Fibroblast of pulmonary artery (primary cell): ENCODE measurements around the gene MEGF6.
A peak's percentile ranks its signal among the peaks of the same experiment; 100 is the strongest.

Experiments
- DNase-seq: peaks from one replicate; pipeline ENCODE4 v3.0.0-alpha.2; 2010; ENCODE audit warnings: low read depth
- H3K4me3 ChIP-seq: replicated peaks from 2 replicates; pipeline ENCODE4 v1.5.1; 2011; ENCODE audit warnings: low read depth, mild to moderate bottlenecking, control low read depth, low read length, moderate library complexity
- TF ChIP-seq, protein P1 (sequence below): IDR thresholded peaks from 2 replicates; pipeline ENCODE4 v1.5.1; 2011; ENCODE audit warnings: mild to moderate bottlenecking, control low read depth, low read length, inconsistent platforms; ENCODE audit errors: missing control alignments

Gene MEGF6

DNA sequence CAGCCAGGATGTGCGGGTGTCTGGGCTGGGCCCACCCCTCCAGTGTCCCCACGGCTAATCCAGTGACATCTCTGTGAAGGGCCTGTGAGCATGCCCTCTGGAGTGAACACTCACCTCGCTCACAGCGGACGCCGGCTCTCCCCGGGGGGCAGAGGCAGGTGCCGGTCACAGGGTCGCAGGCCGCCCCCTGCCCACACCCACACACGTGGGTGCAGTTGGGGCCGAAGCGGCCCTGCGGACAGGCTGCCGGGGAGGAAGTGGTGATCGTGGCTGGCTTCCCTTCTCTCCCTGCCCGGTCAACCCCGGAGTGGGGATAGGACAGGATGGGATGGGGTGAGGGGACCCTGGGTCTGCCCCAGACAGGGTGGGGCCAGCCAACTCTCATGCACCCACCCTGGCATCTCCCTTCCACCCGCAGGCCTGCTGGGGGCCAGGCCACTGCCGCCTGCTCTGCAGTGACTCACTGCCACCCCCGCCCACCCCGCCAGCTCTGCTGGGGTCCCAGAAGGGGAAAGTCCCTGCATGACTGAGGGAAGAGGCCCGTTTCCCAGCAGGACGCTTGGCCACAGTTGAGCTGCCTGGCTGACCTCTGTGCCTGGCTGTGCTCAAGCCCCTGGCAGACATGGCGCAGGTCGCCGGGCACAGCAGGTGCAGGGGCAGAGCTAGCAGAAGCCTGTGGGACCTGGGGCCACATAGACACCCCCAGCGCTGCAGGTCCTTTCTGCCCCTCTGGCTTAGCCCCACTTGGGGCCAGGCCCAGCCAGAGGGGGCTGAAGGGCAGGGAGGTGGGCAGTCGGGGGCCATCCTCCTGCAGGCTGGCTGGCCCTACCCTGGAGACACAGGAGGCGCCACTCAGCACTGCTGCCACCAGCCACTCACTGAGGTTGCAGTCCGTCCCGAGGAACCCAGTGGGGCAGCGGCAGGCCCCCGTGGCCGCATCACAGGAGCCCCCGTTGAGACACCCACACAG lies 115.2 kb downstream of the MEGF6 start:
- H3K4me3 ChIP-seq: no peak overlapping the region
- DNase-seq: no peak
- TF ChIP-seq, protein P1, sequence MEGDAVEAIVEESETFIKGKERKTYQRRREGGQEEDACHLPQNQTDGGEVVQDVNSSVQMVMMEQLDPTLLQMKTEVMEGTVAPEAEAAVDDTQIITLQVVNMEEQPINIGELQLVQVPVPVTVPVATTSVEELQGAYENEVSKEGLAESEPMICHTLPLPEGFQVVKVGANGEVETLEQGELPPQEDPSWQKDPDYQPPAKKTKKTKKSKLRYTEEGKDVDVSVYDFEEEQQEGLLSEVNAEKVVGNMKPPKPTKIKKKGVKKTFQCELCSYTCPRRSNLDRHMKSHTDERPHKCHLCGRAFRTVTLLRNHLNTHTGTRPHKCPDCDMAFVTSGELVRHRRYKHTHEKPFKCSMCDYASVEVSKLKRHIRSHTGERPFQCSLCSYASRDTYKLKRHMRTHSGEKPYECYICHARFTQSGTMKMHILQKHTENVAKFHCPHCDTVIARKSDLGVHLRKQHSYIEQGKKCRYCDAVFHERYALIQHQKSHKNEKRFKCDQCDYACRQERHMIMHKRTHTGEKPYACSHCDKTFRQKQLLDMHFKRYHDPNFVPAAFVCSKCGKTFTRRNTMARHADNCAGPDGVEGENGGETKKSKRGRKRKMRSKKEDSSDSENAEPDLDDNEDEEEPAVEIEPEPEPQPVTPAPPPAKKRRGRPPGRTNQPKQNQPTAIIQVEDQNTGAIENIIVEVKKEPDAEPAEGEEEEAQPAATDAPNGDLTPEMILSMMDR: no peak

DNA sequence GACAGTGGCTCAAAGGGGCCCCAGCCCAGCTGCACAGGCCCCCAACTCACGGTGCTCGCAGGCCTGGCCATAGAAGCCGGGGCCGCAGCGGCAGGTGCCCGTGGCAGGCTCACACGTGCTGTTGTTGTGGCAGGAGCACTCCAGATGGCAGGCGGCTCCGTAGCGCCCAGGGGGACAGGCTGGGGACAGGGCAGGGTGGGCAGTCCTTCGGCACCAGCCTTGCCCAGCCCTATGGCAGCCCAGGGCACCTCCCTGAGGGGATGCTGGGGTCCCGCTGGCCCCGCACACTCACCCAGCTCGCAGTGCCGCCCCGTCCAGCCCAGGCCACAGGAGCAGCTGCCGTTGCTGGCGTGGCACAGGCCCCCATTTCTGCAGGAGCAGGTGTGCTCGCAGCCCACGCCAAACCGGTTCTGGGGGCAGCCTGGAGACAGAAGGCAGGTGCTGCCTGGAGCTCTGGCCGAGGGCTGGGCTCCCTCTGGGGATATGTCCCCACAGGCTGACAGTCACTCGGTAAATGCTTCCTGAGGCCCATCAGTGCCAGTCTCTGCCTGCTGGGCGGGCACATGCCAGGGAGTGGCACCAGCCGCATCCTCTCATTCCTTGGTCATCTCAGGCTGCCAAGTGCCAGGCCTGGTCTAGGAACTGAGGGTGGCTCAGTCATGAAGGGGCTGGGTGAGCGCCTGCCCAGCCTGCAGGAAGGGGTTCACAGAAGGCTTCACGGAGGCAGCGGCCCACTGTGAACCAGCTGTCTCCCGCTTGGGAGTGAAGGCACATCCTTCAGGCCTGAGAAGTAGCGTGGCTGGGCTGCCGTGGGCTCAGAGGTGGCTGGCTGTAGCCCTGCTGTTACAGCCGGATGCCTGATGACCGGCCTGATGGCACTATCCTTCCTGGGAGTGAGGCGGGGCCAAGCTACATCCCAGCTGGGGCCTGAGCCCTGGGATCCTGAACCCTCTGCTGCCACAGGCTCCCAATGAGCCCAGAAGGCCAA lies 116.7 kb downstream of the MEGF6 start:
- DNase-seq: no peak
- TF ChIP-seq, protein P1: no peak
- no peak overlapping the region for H3K4me3 ChIP-seq

DNA sequence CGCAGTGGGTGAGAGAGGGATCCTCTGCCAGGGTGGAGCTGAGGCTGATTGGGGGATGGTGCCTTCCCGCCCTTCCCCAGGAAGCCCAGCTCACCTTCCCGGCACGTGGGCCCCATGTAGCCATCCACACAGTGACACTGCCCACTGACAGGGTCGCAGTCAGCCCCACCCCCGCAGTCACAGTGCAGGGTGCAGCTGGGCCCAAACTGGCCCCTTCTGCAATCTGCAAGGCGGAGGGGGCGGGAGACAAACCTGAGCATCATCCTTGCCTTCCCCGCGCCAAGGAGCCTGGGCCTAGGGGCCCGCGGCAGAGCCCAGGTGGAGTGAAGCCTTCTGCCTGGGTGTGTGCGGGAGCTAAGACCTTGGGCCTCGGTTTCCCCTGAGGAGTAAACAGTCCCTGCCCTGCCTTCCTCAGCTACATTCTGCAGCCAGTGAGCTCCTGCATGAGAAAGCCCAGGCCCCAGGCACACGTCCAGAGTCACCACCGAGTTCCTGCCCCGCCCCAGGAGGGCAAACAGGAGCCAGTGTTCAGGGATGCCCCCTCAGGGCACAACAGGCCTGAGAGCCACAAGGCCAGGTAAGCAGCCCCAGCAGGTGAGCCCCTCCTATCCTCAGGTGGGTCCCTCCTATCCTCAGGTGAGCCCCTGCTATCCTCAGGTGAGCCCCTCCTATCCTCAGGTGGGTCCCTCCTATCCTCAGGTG lies 118.6 kb downstream of the MEGF6 start:
- TF ChIP-seq, protein P1: no peak
- no peak overlapping the region for H3K4me3 ChIP-seq
- DNase-seq: no peak

DNA sequence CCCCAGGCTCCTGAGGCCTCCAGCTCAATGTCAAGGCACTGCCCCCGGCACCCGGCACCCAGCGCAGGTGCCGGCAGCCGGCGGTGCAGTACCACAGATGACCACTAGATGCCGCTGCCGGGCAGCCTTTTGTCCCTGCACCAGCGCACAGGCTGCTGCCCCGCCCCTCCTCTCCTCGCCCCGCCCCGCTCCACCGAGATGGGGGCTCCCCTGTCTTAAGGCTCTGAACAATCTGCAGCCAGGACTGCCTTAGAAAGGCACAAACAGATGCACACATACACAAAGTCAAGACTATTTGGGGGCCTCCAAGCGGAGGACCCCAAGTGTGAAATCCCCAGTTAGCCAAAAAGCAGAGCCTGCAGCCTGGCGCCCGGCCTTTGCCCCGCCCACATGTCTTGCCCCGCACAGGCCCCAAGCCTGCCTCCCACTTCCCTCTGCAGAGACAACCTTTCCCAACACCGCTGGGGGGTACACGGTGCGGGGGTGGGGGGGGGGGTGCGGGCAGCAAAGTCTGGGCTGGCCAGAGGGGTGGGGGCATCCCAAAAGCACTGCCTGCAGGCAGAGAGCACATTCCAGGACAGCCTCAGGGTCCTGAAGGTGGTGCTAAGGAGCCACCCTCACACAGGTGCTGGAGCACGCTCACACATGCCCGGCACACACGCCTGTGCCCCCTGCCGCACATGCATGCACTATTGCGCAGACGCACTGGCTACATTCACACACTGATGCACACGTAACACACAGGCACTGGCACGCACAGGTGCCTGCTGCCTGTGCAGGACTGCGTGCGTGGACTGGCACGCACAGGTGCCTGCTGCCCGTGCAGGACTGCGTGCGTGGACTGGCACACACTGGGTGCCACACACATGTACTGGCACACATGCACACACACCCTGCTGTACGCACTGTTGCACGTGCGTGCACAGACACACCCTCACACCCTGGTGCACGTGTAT lies 119.7 kb downstream of the MEGF6 start:
- TF ChIP-seq, protein P1: peak; percentile 78
- no peak overlapping the region for H3K4me3 ChIP-seq
- peak; percentile 33 for DNase-seq

DNA sequence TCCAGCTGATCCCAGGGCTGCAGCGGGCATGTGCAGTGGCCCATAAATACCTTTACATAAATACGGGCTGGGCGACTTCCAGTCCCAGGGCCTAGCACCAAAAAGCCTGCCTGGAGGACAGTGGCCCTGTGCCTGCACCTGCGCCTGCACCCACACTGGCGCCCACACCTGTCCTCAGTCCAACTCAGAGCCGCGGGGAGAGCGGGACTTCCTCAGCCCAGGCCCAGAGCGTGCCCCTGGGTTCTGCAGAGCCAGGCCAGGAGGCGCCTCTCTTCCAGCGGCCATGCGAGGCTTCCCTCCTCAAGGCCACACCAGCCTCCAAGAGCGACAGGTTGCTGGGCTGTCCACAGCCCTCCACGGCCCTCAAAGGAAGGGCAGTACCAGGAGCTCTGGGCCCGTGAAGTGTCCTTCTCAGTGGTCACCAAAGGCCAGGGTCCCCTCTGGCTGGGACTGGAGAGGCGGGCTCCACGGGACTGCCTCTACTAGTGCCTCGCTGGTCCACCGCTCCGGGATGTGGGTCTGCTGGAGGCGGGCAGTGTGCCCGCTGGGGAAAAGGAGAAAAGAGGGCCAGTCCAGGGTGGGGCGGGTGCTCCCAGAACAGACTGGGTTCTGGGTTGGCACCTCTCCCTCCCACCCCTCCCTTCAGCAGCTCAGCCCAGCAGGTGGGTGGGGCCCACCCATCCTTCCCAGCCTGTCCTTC lies 121.1 kb downstream of the MEGF6 start:
- TF ChIP-seq, protein P1: no peak
- DNase-seq: no peak
- H3K4me3 ChIP-seq: no peak overlapping the region
